IMR-90 (cell line): ENCODE results near the gene SMCO3.

Experiments
- CEBPB ChIP-seq: IDR thresholded peaks from 2 replicates; pipeline ENCODE4 v1.6.1; 2012; ENCODE audit warnings: low read depth, low read length, improper control_type of control experiment
- CTCF ChIP-seq: conservative IDR thresholded peaks from 2 replicates; pipeline ENCODE4 v1.5.1; 2012; ENCODE audit warnings: mild to moderate bottlenecking, low read depth, low read length, improper control_type of control experiment
- MXI1 ChIP-seq: IDR thresholded peaks from 2 replicates; pipeline ENCODE4 v1.6.1; 2012; ENCODE audit warnings: low read depth, mild to moderate bottlenecking, low read length, moderate library complexity, borderline replicate concordance
- POLR2A ChIP-seq: IDR thresholded peaks from 2 replicates; pipeline ENCODE4 v1.6.1; 2012; ENCODE audit warnings: mild to moderate bottlenecking, low read depth, low read length
- RAD21 ChIP-seq: IDR thresholded peaks from 2 replicates; pipeline ENCODE4 v1.6.1; 2012; ENCODE audit warnings: low read length, improper control_type of control experiment
- USF2 ChIP-seq: fragments of 150-350 bp; IDR thresholded peaks from 2 replicates; pipeline ENCODE4 v1.6.1; 2017; ENCODE audit warnings: mild to moderate bottlenecking, antibody characterized with exemption, low read length, low read depth

DNA sequence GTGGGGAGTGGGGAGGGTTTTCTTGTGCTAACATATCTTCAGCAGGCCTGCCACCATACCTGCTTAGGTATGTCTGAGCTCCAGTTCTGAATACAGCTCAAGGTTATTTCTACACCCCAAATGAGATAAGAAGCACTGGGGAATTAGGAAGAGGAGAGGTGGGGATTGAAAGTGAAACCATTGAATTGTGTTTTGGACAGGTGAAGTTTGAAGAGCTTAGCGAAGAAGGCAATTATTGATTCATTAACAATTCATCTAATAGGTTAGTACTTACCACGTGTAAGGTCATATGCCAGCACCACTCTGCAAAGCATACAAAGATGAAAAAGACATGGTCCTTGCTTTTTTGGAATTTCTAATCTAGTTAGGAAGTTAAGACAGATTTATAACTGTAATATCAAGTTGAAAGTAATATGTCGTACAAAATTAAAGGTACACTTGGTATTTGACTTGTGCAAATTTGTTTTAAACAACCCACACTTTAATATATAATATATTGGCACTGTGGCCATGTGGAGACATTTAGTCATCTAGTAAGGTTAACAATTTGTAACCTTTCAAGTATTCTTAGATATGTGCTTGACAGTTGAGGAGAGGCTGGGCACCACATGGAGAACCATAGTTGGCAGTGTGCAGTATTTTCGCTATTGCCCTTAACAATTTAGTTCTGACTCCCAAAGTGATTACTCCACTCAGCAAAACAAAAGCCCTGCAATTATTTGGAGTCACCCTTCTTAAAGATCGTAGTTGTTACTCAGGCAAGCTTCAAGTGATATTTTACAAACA is 3.6 kb downstream of the SMCO3 start:
- TF ChIP-seq POLR2A: no peak
- TF ChIP-seq RAD21: no peak
- TF ChIP-seq CTCF: no peak
- no peak for TF ChIP-seq MXI1
- no peak for TF ChIP-seq CEBPB
- no peak for TF ChIP-seq USF2
